H9 (cell line): ENCODE results near the gene GMNN. TPM values are rescaled to one million over a fixed set of nuclear protein-coding genes. Genes with fewer than 3 reads are reported as not detected.

Experiments used
- DNase-seq: peaks from one replicate; pipeline ENCODE4 v3.0.0-alpha.2; 2017
- H2AFZ ChIP-seq: one replicate; pipeline ENCODE4 v1.6.1; 2013; ENCODE audit warnings: mild to moderate bottlenecking, low read length, control low read depth, moderate library complexity
- H2AK5ac ChIP-seq: 2 replicates; pipeline ENCODE4 v1.6.1; 2013; ENCODE audit warnings: low read length, control low read depth, mixed read lengths; ENCODE audit not compliant: insufficient read length
- H2BK120ac ChIP-seq: one replicate; pipeline ENCODE4 v1.6.1; 2013; ENCODE audit warnings: low read depth, mild to moderate bottlenecking, low read length, control low read depth, inconsistent platforms; ENCODE audit not compliant: poor library complexity, severe bottlenecking
- H2BK12ac ChIP-seq: 2 replicates; pipeline ENCODE4 v1.6.1; 2013; ENCODE audit warnings: low read length, control low read depth, mixed read lengths, low read depth; ENCODE audit not compliant: insufficient read length
- H2BK15ac ChIP-seq: 2 replicates; pipeline ENCODE4 v1.6.1; 2013; ENCODE audit warnings: low read depth, low read length, control low read depth
- H2BK20ac ChIP-seq: one replicate; pipeline ENCODE4 v1.6.1; 2013; ENCODE audit warnings: low read depth, mild to moderate bottlenecking, low read length, control low read depth, inconsistent platforms; ENCODE audit not compliant: poor library complexity, severe bottlenecking
- H2BK5ac ChIP-seq: 2 replicates; pipeline ENCODE4 v1.6.1; 2013; ENCODE audit warnings: low read length, control low read depth, mixed read lengths; ENCODE audit not compliant: insufficient read length
- H3K14ac ChIP-seq: 2 replicates; pipeline ENCODE4 v1.6.1; 2013; ENCODE audit warnings: low read length, control low read depth; ENCODE audit not compliant: insufficient read depth
- H3K18ac ChIP-seq: 2 replicates; pipeline ENCODE4 v1.6.1; 2013; ENCODE audit warnings: low read depth, mild to moderate bottlenecking, mixed read lengths, low read length, control low read depth; ENCODE audit not compliant: insufficient read length
- H3K23ac ChIP-seq: 2 replicates; pipeline ENCODE4 v1.6.1; 2013; ENCODE audit warnings: low read length, control low read depth, mixed read lengths, low read depth; ENCODE audit not compliant: insufficient read length
- H3K23me2 ChIP-seq: 2 replicates; pipeline ENCODE4 v1.6.1; 2013; ENCODE audit warnings: low read depth, mild to moderate bottlenecking, mixed read lengths, low read length, control low read depth; ENCODE audit not compliant: insufficient read length, poor library complexity, severe bottlenecking
- H3K27ac ChIP-seq: 2 replicates; pipeline ENCODE4 v1.5.1; 2013; ENCODE audit warnings: low read length, control low read depth, mixed read lengths, low read depth; ENCODE audit not compliant: insufficient read length
- H3K27me3 ChIP-seq: 2 replicates; pipeline ENCODE4 v1.6.1; 2013; ENCODE audit warnings: low read length, control low read depth, inconsistent platforms; ENCODE audit not compliant: insufficient read depth
- H3K4ac ChIP-seq: 2 replicates; pipeline ENCODE4 v1.6.1; 2013; ENCODE audit warnings: low read depth, mild to moderate bottlenecking, control low read depth, inconsistent platforms, low read length, moderate library complexity
- H3K4me1 ChIP-seq: 2 replicates; pipeline ENCODE4 v1.6.1; 2013; ENCODE audit warnings: low read length, control low read depth, inconsistent platforms; ENCODE audit not compliant: insufficient read depth
- H3K4me2 ChIP-seq: 2 replicates; pipeline ENCODE4 v1.6.1; 2013; ENCODE audit warnings: low read length, control low read depth, mixed read lengths; ENCODE audit not compliant: insufficient read length, insufficient read depth
- H3K56ac ChIP-seq: 2 replicates; pipeline ENCODE4 v1.6.1; 2013; ENCODE audit warnings: low read depth, mild to moderate bottlenecking, mixed read lengths, low read length, control low read depth; ENCODE audit not compliant: insufficient read length
- H3K79me1 ChIP-seq: 2 replicates; pipeline ENCODE4 v1.6.1; 2013; ENCODE audit warnings: low read depth, mild to moderate bottlenecking, moderate library complexity, low read length, control low read depth, inconsistent platforms; ENCODE audit not compliant: insufficient read depth, poor library complexity, severe bottlenecking
- H3K79me2 ChIP-seq: 2 replicates; pipeline ENCODE4 v1.6.1; 2013; ENCODE audit warnings: low read length, control low read depth, inconsistent platforms; ENCODE audit not compliant: insufficient read depth
- H3K9ac ChIP-seq: 2 replicates; pipeline ENCODE4 v1.6.1; 2013; ENCODE audit warnings: low read length, control low read depth, mixed read lengths; ENCODE audit not compliant: insufficient read length; ENCODE audit errors: extremely low read depth
- H3K9me3 ChIP-seq: one replicate; pipeline ENCODE4 v1.6.1; 2013; ENCODE audit warnings: low read depth, low read length, inconsistent platforms; ENCODE audit not compliant: control insufficient read depth
- H3T11ph ChIP-seq: one replicate; pipeline ENCODE4 v1.6.1; 2013; ENCODE audit warnings: mild to moderate bottlenecking, low read length, control low read depth, inconsistent platforms
- H4K20me1 ChIP-seq: one replicate; pipeline ENCODE4 v1.6.1; 2013; ENCODE audit not compliant: control insufficient read depth, insufficient read length, insufficient read depth
- H4K5ac ChIP-seq: 2 replicates; pipeline ENCODE4 v1.6.1; 2013; ENCODE audit warnings: low read depth, mild to moderate bottlenecking, mixed read lengths, low read length, control low read depth; ENCODE audit not compliant: insufficient read length
- H4K8ac ChIP-seq: replicated peaks from 2 replicates; pipeline ENCODE4 v1.6.1; 2013; ENCODE audit warnings: low read length, control low read depth, mixed read lengths, low read depth; ENCODE audit not compliant: insufficient read length
- H4K91ac ChIP-seq: 2 replicates; pipeline ENCODE4 v1.6.1; 2013; ENCODE audit warnings: low read depth, mild to moderate bottlenecking, moderate library complexity, mixed read lengths, low read length, control low read depth; ENCODE audit not compliant: insufficient read length
- H3K27ac Mint-ChIP-seq, 3 experiments: 2 replicates in 2 of 3; 3 replicates in 1 of 3; pipeline ENCODE4 v1.8.0; 2020 to 2021; ENCODE audit warnings: mixed read lengths in 3 of 3, mild to moderate bottlenecking in 1 of 3, moderate library complexity in 1 of 3
- H3K27me3 Mint-ChIP-seq: 2 replicates; pipeline ENCODE4 v1.8.0; 2021; ENCODE audit warnings: low read depth, mild to moderate bottlenecking, moderate library complexity, mixed read lengths
- H3K36me3 Mint-ChIP-seq, 3 experiments: 2 replicates in 2 of 3; 3 replicates in 1 of 3; pipeline ENCODE4 v1.8.0; 2020 to 2021; ENCODE audit warnings: low read depth in 3 of 3, mixed read lengths in 3 of 3; ENCODE audit not compliant: insufficient read depth in 1 of 3
- H3K4me1 Mint-ChIP-seq, 2 experiments: 2 replicates each; pipeline ENCODE4 v1.8.0; 2020; ENCODE audit warnings: mixed read lengths in 2 of 2
- H3K4me3 Mint-ChIP-seq, 2 experiments: 2 replicates in 1 of 2; 3 replicates in 1 of 2; pipeline ENCODE4 v1.8.0; 2020 to 2021; ENCODE audit warnings: mild to moderate bottlenecking in 2 of 2, mixed read lengths in 2 of 2, moderate library complexity in 1 of 2
- H3K9me3 Mint-ChIP-seq, 2 experiments: 2 replicates in 1 of 2; 3 replicates in 1 of 2; pipeline ENCODE4 v1.8.0; 2020; ENCODE audit warnings: mild to moderate bottlenecking in 2 of 2, mixed read lengths in 2 of 2, moderate library complexity in 1 of 2
- WGBS: extraction: QIAGEN DNeasy Blood & Tissue Kit; methylation state at CpG from one replicate; pipeline ENCODE4 v1.1.7; 2013; ENCODE audit warnings: missing lambda C conversion rate, low lambda C conversion rate, mixed read lengths; ENCODE audit not compliant: insufficient read length; ENCODE audit errors: extremely low coverage; 5-methylcytosine and 5-hydroxymethylcytosine counted together
- total RNA-seq: library from RNA; stranded (reverse); gene quantifications from 2 replicates; pipeline ENCODE4 v1.2.1, GENCODE V29; 2021
- TF ChIP-seq, protein P1 (sequence below): fragments of 200-600 bp; sonication (generic); conservative IDR thresholded peaks from 3 replicates; pipeline ENCODE4 v1.8.0; 2021; ENCODE audit warnings: antibody characterized with exemption, mild to moderate bottlenecking

Gene GMNN
- total RNA-seq, 1 experiment from 2014 or later: 106 TPM

DNA sequence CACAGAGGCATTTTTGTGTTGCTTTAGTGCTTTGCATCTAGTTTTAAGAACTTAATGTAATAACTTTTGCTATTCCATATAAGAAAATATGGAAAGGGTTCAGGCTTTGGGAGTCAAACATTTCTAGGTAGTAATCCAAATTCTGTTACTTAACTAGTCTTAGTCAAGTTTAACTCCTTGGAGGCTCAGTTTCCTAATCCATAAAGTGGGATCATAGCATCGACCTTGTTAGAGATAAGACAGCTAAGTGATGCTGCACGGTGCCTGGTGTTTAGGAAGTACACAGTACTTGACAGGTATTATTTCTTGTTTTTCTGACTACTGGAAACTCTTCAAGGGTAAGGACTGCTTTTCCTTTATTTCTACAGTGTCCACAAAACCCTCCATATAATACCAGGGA is 48.4 kb downstream of the GMNN start:
- Histone ChIP-seq H4K20me1 (no peaks in the 10 kb centered on the region), H2AK5ac (no peak overlapping the region), H3K79me1 (no peaks in the 10 kb centered on the region), H4K8ac (no peak overlapping the region), H3K27ac (no peak overlapping the region), H3K4me2 (no peak overlapping the region), H3K4me1 (no peaks in the 10 kb centered on the region), H4K91ac (no peak overlapping the region), H3K27me3 (no peaks in the 10 kb centered on the region), H2BK5ac (no peak overlapping the region), H2BK15ac (no peak overlapping the region), H3K23ac (no peak overlapping the region), H3K9ac (no peak overlapping the region), H3K18ac (no peak overlapping the region), H2BK120ac (no peak overlapping the region), H3K14ac (no peak overlapping the region), H2BK12ac (no peak overlapping the region), H2BK20ac (no peak overlapping the region), H3K4ac (no peak overlapping the region), H4K5ac (no peak overlapping the region), H3K79me2 (no peaks in the 10 kb centered on the region), H3K9me3 (no peaks in the 10 kb centered on the region), H3K23me2 (no peaks in the 10 kb centered on the region), H3K56ac (no peak overlapping the region), H3T11ph (no peak overlapping the region), H2AFZ (no peak overlapping the region)
- no peak for DNase-seq
- Mint-ChIP-seq H3K9me3 (no peaks in the 10 kb centered on the region), H3K27me3 (no peaks in the 10 kb centered on the region), H3K36me3 (peaks cover 0 to 7% (median 4%) of the 10 kb centered on the region in 3 experiments; a peak in 2 of 7 replicates), H3K4me3 (no peak overlapping the region), H3K27ac (no peak overlapping the region), H3K4me1 (peaks cover 7 to 19% of the 10 kb centered on the region in 2 experiments; a peak in 2 of 4 replicates)
- TF ChIP-seq, protein P1, sequence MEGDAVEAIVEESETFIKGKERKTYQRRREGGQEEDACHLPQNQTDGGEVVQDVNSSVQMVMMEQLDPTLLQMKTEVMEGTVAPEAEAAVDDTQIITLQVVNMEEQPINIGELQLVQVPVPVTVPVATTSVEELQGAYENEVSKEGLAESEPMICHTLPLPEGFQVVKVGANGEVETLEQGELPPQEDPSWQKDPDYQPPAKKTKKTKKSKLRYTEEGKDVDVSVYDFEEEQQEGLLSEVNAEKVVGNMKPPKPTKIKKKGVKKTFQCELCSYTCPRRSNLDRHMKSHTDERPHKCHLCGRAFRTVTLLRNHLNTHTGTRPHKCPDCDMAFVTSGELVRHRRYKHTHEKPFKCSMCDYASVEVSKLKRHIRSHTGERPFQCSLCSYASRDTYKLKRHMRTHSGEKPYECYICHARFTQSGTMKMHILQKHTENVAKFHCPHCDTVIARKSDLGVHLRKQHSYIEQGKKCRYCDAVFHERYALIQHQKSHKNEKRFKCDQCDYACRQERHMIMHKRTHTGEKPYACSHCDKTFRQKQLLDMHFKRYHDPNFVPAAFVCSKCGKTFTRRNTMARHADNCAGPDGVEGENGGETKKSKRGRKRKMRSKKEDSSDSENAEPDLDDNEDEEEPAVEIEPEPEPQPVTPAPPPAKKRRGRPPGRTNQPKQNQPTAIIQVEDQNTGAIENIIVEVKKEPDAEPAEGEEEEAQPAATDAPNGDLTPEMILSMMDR: no peak
- no CpG with 5 or more reads among the region's 2 CpGs for WGBS
